HG03354 (cell line): ENCODE results near the gene PDCD1LG2.

Experiments
- ATAC-seq: cut with Tn5 transposase; IDR thresholded peaks from one replicate; pipeline ENCODE4 v1.9.1; 2021; ENCODE audit warnings: mild to moderate bottlenecking; ENCODE audit not compliant: unreplicated experiment, poor library complexity, severe bottlenecking

PDCD1LG2 gene

GRCh38 chr9:5592904-5593303 is 82.6 kb downstream of the PDCD1LG2 start:
- no peak for ATAC-seq

DNA sequence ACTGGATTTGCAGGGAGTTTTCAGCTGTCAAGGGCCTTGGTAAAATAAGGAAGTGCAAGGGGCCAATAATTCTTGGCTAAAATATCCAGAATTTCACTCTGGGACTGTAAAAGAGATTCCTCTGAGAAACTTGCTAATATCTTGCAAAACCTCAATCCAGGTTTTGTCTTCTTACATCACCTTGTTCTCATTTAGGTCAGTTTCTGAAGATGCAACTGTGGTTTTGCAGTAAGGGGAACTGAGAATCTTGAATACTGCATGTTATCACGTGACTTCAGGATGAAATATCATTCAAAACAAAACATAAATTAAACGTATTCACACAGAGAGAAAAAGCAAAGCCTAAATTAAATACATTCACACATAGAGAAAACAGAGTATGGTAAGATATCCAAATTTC is 83.6 kb downstream of the PDCD1LG2 start:
- peak; percentile 79 for ATAC-seq

- ATAC-seq = no peak
Observed at GRCh38 chr9:5596173-5596572, 85.8 kb downstream of the PDCD1LG2 start.

GRCh38 chr9:5608298-5609225 is 98.2 kb downstream of the PDCD1LG2 start:
- ATAC-seq = peak; percentile 64

DNA sequence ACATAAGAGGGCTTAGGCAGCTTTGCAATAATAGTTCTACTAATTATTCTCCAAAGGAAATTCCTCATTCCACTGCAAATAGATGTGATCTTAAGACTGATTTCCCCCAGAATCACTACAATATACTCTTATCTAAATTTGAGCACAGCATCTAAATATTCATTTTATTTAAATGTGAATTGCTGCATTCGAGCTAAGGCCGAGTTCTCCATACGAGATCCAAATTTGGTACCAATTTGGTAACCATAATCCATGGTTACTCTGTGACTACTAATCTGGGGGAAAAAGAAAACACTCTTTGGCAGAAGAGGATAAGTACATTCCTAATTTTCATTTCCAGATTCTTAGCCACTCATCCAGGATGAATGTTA is 98.9 kb downstream of the PDCD1LG2 start:
- ATAC-seq = no peak

GRCh38 chr9:5610491-5610890 is 100.2 kb downstream of the PDCD1LG2 start:
- ATAC-seq = no peak

DNA sequence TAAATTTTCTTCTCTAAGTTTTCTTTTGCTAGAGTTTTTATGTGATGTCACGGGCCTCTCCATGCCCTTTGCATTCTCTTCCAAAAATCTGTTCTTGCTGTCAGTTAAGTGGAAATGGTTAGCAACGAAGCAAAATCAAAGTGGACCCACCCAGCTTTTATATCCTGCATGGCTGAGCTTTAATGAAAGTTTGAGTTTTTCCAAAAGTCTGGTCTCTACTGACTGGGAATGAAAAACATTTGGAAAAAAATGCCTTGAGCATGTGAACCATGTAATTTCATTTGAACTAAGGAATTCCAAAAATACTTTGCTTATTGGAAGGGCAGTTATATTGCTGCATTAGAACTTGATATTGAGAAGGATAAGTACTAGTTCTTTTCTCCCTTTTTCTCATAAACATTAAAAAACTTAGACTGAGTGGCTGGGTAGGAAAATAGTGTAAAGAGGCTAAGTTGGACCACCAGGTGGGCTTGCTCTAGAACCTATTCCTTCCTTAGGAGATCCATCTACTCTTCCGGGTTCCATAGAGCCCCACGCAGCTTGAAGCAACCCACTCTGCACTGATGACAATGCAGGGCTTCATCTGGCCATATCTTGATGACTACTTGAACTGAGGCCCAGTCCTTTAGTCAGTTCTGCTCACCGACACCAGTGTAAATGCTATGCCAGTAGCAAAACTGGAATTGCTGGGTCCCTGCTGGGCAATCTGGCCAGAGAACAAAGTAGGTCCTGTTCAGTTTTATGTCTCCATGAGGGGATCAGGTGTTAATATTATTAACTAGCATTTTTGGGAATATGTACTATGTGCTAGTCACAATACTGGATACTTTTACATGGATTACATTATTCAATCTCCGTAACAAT is 101.2 kb downstream of the PDCD1LG2 start:
- ATAC-seq = no peak

GRCh38 chr9:5612185-5612530 is 101.8 kb downstream of the PDCD1LG2 start:
- ATAC-seq = no peak

- no peak for ATAC-seq
Observed at GRCh38 chr9:5614192-5614591, 103.9 kb downstream of the PDCD1LG2 start.

- no peak for ATAC-seq
Observed at GRCh38 chr9:5614985-5615384, 104.7 kb downstream of the PDCD1LG2 start.

GRCh38 chr9:5617749-5618148 is 107.4 kb downstream of the PDCD1LG2 start:
- peak; percentile 98 for ATAC-seq

GRCh38 chr9:5620494-5620893 is 110.2 kb downstream of the PDCD1LG2 start:
- no peak for ATAC-seq
